GM23248 (cell line): ENCODE data around the gene LYSMD4. TPM values are rescaled to one million over a fixed set of nuclear protein-coding genes. Genes with fewer than 3 reads are reported as not detected.
A peak's percentile ranks its signal among the peaks of the same experiment; 100 is the strongest.
"Not testable (repeated sequence)": the region's sequence is repeated elsewhere in the genome, so short reads cannot be mapped to it uniquely, and the experiment has no call there.

ENCODE experiments used
- DNase-seq: peaks from one replicate; pipeline ENCODE4 v3.0.0-alpha.2; 2015
- H2AFZ ChIP-seq: fragments of 200-600 bp; sonication (generic); 2 replicates; pipeline ENCODE4 v1.6.1; 2016; ENCODE audit warnings: antibody characterized with exemption
- H3F3A ChIP-seq: fragments of 200-600 bp; sonication (generic); 2 replicates; pipeline ENCODE4 v1.6.1; 2016; ENCODE audit warnings: mild to moderate bottlenecking, antibody characterized with exemption, mixed run types; ENCODE audit not compliant: insufficient read depth
- H3K27ac ChIP-seq: fragments of 200-600 bp; sonication (generic); 2 replicates; pipeline ENCODE4 v1.5.1; 2016; ENCODE audit warnings: mild to moderate bottlenecking
- H3K27me3 ChIP-seq: fragments of 200-600 bp; sonication (generic); replicated peaks from 2 replicates; pipeline ENCODE4 v1.6.1; 2016; ENCODE audit warnings: mild to moderate bottlenecking; ENCODE audit not compliant: insufficient read depth
- H3K36me3 ChIP-seq: fragments of 200-600 bp; sonication (generic); 2 replicates; pipeline ENCODE4 v1.6.1; 2016; ENCODE audit warnings: low read depth, mild to moderate bottlenecking
- H3K4me1 ChIP-seq: fragments of 200-600 bp; sonication (generic); 2 replicates; pipeline ENCODE4 v1.6.1; 2016; ENCODE audit warnings: mild to moderate bottlenecking; ENCODE audit not compliant: insufficient read depth
- H3K4me2 ChIP-seq: fragments of 200-600 bp; sonication (generic); one replicate; pipeline ENCODE4 v1.6.1; 2016; ENCODE audit warnings: mild to moderate bottlenecking; ENCODE audit not compliant: unreplicated experiment
- H3K4me3 ChIP-seq: fragments of 200-600 bp; sonication (generic); 2 replicates; pipeline ENCODE4 v1.5.1; 2016; ENCODE audit warnings: mild to moderate bottlenecking
- H3K79me2 ChIP-seq: fragments of 200-600 bp; sonication (generic); 2 replicates; pipeline ENCODE4 v1.6.1; 2016; ENCODE audit warnings: mild to moderate bottlenecking; ENCODE audit not compliant: insufficient read depth
- H3K9ac ChIP-seq: fragments of 200-600 bp; sonication (generic); 2 replicates; pipeline ENCODE4 v1.6.1; 2016; ENCODE audit warnings: mild to moderate bottlenecking
- H3K9me2 ChIP-seq: fragments of 200-600 bp; sonication (generic); 2 replicates; pipeline ENCODE4 v1.6.1; 2016; ENCODE audit warnings: mixed run types, mild to moderate bottlenecking, moderate library complexity; ENCODE audit not compliant: insufficient read depth
- H3K9me3 ChIP-seq: fragments of 200-600 bp; sonication (generic); one replicate; pipeline ENCODE4 v1.6.1; 2017; ENCODE audit warnings: low read depth
- H4K20me1 ChIP-seq: fragments of 200-600 bp; sonication (generic); 2 replicates; pipeline ENCODE4 v1.6.0; 2016; ENCODE audit not compliant: insufficient read depth
- EZH2 ChIP-seq: fragments of 200-600 bp; sonication (generic); IDR thresholded peaks from 2 replicates; pipeline ENCODE4 v1.6.1; 2018; ENCODE audit warnings: antibody characterized with exemption, mild to moderate bottlenecking; ENCODE audit not compliant: insufficient read depth, poor library complexity, severe bottlenecking
- EZH2phosphoT487 ChIP-seq: fragments of 200-600 bp; sonication (generic); IDR thresholded peaks from 2 replicates; pipeline ENCODE4 v1.6.1; 2018; ENCODE audit warnings: antibody characterized with exemption, moderate library complexity, mild to moderate bottlenecking, low read depth; ENCODE audit not compliant: insufficient read depth
- WGBS, 2 experiments: methylation state at CpG; one replicate each; pipeline ENCODE4 v1.1.6; 2015 to 2017; ENCODE audit warnings: low lambda C conversion rate in 2 of 2, low coverage in 1 of 2; ENCODE audit errors: missing lambda C conversion rate in 2 of 2; 5-methylcytosine and 5-hydroxymethylcytosine counted together
- in situ Hi-C: fragments of 300-500 bp; cut with MboI; formaldehyde crosslinking; loops from 2 replicates; pipeline ENCODE4 v1.15.0; 2020
- polyA plus RNA-seq: library from polyadenylated mRNA; unstranded; fragments of >200 nt; fragmentation: Nextera tagmentation; extraction: Ambion mirVana; gene quantifications from 2 replicates; pipeline ENCODE4 v1.2.1, GENCODE V29; 2016
- total RNA-seq: library from RNA; depleted of rRNA; stranded (reverse); fragments of >200 nt; shearing (Covaris generic); gene quantifications from 2 replicates; pipeline ENCODE4 v1.2.3, GENCODE V29; 2014; rRNA removed

Gene LYSMD4
- total RNA-seq, result 3.2 and 8.1 TPM in 2 replicates
- 4.8 and 5.2 TPM in 2 replicates for polyA plus RNA-seq

DNA sequence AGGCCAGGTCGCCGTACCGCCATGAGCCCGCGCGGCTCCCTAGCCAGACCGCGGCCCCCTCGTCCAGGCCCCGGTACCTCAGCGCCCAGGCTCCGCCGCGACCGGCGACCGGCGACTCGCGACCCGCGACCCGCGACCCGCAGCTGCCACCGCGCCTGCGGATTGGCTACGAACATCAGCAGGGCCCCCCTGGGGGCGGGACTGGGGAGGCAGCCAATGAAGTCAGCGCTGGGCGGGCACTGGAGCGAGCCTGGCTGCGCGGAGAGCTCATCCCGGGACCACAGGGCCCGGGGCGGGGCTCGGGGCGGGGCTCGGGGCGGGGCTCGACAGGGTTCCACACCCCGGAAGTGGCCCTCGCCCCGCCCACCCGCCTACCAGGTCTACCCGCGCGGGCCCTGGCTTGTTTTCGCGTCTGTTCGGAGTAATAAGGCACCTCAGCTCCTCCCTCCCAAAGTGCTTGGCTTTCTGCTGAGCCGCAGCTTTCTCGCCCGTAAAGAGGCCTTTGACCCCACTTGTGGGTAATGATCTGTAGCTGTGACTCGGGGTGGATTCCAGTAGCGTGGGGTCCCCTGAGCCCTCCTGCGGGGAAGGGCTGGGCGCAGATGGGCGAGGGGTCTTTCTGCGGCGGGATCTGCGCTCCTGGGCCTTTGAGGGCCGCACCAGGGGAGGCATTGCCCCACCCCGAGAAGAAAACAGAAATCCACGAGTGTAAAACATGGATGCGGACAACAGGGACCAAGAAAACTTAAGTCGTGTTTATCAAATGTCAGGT lies at the start of gene LYSMD4:
Gene LYSMD4, minus strand, starts transcription at position 170 of the 772 bp plus-strand sequence. CDS start 1,438 bp downstream, outside the sequence.
- Histone ChIP-seq H3K27me3 (no peaks in the 10 kb centered on the region), H3K4me3 (peak within 1 kb of the TSS; percentile 85), H4K20me1 (no peaks in the 10 kb centered on the region), H3K27ac (no peak within 1 kb of the TSS), H3K4me2 (peak within 1 kb of the TSS; percentile 95), H3K9ac (peak within 1 kb of the TSS; percentile 76), H3K36me3 (no peaks in the 10 kb centered on the region), H3F3A (peaks cover 3% of the 10 kb centered on the region; the same call in 1 of the 2 replicates), H2AFZ (peak within 1 kb of the TSS; percentile 99), H3K4me1 (peaks cover 12% of the 10 kb centered on the region), H3K79me2 (no peaks in the 10 kb centered on the region), H3K9me2 (no peaks in the 10 kb centered on the region), H3K9me3 (no peaks in the 10 kb centered on the region)
- 7 to 16% methylated on average over 35 to 40 of the region's 69 CpGs for WGBS, 2 experiments
- DNase-seq, result peak; percentile 97
- TF ChIP-seq EZH2 (no peak), EZH2phosphoT487 (no peak)
- in situ Hi-C loops, result loop anchor here (10.0 to 25.0 kb wide), 2 partner anchors 61 to 621 kb away; partner anchors contain the start of gene SYNM

DNA sequence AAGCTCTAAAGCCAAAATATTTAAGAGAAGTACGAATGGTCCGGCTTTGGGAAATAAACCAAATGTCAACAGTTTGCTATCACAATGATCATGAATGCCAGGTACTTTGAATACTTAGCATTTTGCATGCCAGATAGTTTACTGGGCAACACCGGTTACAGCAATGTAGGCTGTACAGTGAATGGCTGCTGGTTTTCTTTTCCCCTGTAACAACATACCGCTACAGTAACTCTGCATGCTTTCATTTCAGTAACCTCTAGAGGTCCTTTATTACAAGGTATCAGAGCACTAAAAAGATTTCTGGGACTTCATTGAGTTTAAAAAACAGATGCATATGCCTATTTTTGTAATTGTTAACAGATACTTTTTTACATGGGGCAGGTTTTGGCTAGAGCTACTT lies 48.8 kb upstream of the LYSMD4 start:
- 53 to 58% methylated on average over 2 to 3 of the region's 4 CpGs for WGBS, 2 experiments
- H3K4me1 ChIP-seq, H3K27ac ChIP-seq, H3K9me2 ChIP-seq, H3K27me3 ChIP-seq, H4K20me1 ChIP-seq, H3K4me3 ChIP-seq, H2AFZ ChIP-seq, in situ Hi-C loops, DNase-seq, H3F3A ChIP-seq, H3K36me3 ChIP-seq, H3K79me2 ChIP-seq, H3K9ac ChIP-seq, H3K9me3 ChIP-seq, H3K4me2 ChIP-seq: not testable (repeated sequence)

DNA sequence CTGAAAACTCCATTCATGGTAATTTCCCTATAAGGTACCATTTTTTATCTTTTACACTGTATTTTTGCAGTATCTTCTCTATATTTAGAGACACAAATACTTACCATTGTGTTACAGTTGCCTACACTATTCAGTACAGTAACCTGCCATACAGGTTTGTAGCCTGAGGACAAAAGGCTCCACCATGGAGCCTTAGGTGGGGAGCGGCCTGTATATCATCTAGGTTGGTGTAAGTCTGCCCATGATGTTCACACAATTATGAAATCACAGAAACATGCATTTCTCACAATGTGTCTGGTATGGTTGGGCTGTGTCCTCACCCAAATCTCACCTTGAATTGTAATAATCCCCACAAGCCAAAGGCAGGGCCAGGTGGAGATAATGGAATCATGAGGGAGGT lies 43.9 kb upstream of the LYSMD4 start:
- H3K4me1 ChIP-seq, result no peaks in the 10 kb centered on the region
- H4K20me1 ChIP-seq, result no peaks in the 10 kb centered on the region
- H2AFZ ChIP-seq, result no peak overlapping the region
- H3K9ac ChIP-seq, result no peak overlapping the region
- H3K9me3 ChIP-seq, result no peaks in the 10 kb centered on the region
- H3F3A ChIP-seq, result no peaks in the 10 kb centered on the region
- TF ChIP-seq EZH2phosphoT487 (no peak), EZH2 (no peak)
- DNase-seq, result no peak
- in situ Hi-C loops, result no loop called here
- no peak overlapping the region for H3K4me3 ChIP-seq
- no peak overlapping the region for H3K4me2 ChIP-seq
- no peaks in the 10 kb centered on the region for H3K79me2 ChIP-seq
- 96 to 97% methylated on average over 1 of the region's 1 CpG for WGBS, 2 experiments
- no peaks in the 10 kb centered on the region for H3K9me2 ChIP-seq
- H3K36me3 ChIP-seq, result no peaks in the 10 kb centered on the region
- no peak overlapping the region for H3K27ac ChIP-seq
- no peaks in the 10 kb centered on the region for H3K27me3 ChIP-seq

DNA sequence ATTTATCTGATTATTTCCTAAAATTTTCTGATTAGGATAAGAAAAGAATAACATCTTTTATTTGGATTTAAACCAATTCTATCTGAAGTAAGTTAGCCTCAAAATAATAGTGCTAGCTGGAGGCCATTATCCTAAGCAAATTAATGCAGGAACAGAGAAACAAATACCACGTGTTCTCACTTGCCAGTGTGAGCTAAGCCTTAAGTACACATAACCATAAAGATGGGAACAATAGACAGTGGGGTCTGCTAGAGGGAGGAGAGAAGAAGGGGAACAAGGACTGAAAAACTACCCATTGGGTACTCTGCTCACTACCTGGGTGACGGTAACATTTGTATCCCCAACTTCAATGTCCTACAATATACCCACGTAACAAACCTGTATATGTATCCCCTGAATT lies 31.3 kb upstream of the LYSMD4 start:
- H3K79me2 ChIP-seq, result no peaks in the 10 kb centered on the region
- H3K4me1 ChIP-seq, result no peaks in the 10 kb centered on the region
- in situ Hi-C loops, result no loop called here
- H3K36me3 ChIP-seq, result no peaks in the 10 kb centered on the region
- H3K9ac ChIP-seq, result no peak overlapping the region
- H3K4me3 ChIP-seq, result no peak overlapping the region
- no peaks in the 10 kb centered on the region for H3K9me2 ChIP-seq
- H4K20me1 ChIP-seq, result no peaks in the 10 kb centered on the region
- H3K27ac ChIP-seq, result no peak overlapping the region
- no peak overlapping the region for H2AFZ ChIP-seq
- no peaks in the 10 kb centered on the region; the same call in 1 of the 2 replicates for H3K27me3 ChIP-seq
- no peaks in the 10 kb centered on the region for H3K9me3 ChIP-seq
- 62 to 65% methylated on average over 3 of the region's 3 CpGs for WGBS, 2 experiments
- no peak for DNase-seq
- no peaks in the 10 kb centered on the region for H3F3A ChIP-seq
- no peak for TF ChIP-seq EZH2
- no peak overlapping the region for H3K4me2 ChIP-seq
